ENCODE measurements around the gene UBE2I.

UBE2I gene

DNA sequence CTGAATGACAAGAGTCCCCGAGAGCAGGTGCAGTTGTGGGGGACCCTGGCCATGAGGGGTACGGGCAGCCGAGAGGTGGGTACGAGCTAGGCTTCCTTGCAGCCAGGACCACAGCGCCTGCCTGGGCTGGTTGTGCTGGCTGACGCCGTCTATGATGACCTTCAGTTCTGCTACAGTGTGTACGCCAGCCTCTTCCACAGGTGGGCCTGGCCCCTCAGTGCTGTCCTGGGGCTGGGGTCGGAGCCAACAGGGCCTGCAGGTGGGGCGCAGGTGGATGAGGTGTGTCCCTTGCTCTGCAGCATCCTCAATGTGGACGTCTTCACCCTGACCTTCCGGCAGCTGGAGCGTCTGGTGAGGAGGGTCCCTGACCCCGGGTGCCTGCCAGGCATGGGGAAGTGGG, 35.1 kb downstream of the UBE2I start:
- no peak for DNase-seq

DNA sequence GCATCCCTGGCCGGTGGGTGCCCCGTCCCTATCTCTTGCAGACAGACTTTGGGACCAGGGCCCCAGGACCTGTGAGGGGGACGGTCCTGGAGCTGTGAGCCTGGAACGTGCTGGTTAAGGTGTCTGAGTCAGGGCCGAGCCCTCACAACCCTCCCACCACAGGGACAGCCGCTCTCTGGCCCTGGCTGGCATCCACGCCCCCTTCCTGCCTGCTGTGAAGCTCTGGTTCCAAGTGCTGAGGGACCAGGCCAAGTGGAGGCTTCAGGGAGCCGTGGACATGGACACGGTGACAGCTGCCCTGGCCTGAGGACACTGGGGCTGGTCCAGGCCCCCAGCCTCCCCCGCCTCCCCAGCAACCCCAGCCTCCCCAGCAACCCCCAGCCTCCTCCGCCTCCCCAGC, 35.7 kb downstream of the UBE2I start:
- no peak for DNase-seq

DNA sequence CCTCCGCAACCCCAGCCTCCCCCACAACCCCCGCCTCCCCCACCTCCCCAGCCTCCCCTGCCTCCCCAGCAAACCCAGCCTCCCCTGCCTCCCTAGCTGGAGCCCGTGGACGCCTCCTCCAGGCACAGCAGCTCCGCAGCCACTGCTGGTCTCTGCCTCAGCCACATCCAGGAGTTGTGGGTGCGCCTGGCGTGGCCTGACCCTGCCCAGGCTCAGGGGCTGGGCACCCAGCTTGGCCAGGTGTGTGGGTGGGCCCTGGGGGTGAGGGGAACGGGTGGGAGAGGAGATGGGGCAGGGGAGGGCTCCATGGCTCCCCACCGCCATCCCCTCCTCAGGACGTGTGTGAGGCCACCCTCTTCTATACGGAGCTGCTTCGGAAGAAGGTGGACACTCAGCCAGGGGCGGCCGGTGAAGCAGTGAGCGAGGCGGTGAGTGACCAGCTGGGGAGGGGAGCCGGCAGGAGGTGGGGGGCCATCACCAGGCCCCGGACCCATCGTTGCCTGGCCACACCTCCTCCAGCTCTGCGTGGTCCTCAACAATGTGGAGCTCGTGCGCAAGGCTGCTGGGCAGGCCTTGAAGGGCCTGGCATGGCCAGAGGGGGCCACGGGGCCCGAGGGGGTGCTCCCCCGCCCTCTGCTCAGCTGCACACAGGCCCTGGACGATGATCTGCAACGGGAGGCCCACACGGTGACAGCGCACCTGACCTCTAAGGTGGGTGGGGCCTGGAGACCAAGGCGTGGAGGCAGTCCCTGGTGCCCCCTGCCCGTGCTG, 36.4 kb downstream of the UBE2I start:
- DNase-seq = no peak

DNA sequence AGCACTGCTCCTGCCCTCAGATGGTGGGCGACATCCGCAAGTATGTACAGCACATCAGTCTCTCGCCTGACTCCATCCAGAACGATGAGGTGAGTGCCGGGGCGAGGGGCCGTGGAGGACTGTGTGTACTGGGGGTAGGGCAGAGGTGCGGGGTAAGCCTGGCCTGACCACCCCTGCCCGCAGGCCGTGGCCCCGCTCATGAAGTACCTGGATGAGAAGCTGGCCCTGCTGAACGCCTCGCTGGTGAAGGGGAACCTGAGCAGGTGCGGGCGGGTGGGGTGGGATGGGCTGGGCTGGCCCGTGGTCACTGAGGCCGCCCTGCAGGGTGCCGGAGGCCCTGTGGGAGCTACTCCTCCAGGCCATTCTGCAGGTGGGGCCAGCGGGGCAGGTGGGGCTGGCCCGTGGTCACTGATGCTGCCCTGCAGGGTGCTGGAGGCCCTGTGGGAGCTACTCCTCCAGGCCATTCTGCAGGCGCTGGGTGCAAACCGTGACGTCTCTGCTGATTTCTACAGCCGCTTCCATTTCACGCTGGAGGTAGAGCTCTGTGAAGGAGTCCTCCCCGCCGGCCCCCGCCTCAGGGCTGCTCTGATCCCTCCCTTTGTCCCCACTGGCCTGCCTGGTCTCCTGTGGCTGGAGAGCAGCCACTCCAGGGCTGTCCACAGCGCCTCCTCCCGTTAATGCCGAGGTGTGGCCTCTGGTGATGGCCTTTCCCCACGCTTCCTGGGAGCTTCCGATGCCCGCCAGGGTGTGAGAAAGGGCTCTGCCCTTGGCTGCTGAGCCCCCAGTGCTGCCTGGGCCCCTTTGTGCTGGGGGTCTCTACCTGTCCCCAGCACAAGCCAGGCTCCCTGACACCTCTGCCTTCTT, 37.2 kb downstream of the UBE2I start:
- no peak for DNase-seq

DNA sequence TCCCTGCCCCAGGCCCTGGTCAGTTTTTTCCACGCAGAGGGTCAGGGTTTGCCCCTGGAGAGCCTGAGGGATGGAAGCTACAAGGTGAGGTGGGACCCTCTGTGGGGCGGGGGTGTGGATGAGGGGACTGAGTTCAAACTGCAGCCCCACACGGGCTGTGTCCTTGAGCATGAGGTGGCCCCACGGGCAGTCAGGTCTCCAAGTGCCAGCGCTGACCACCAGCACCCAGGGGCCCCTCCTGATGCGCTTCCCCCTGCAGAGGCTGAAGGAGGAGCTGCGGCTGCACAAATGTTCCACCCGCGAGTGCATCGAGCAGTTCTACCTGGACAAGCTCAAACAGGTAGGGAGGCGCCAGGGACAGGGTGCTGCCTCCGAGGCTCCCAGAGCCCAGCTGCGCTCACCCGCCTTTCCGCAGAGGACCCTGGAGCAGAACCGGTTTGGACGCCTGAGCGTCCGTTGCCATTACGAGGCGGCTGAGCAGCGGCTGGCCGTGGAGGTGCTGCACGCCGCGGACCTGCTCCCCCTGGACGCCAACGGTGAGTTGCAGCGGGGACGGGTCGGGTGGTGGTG, 37.9 kb downstream of the UBE2I start:
- no peak for DNase-seq

DNA sequence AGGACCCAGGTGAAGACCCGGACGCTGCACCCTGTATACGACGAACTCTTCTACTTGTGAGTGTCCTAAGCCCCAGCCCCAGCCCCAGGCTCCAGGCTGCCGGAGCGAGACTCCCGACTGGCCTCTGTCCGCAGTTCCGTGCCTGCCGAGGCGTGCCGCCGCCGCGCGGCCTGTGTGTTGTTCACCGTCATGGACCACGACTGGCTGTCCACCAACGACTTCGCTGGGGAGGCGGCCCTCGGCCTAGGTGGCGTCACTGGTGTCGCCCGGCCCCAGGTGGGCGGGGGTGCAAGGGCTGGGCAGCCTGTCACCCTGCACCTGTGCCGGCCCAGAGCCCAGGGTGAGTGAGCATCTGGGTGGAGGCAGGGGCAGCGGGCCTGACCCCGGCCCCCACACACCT, 38.5 kb downstream of the UBE2I start:
- DNase-seq = no peak

DNA sequence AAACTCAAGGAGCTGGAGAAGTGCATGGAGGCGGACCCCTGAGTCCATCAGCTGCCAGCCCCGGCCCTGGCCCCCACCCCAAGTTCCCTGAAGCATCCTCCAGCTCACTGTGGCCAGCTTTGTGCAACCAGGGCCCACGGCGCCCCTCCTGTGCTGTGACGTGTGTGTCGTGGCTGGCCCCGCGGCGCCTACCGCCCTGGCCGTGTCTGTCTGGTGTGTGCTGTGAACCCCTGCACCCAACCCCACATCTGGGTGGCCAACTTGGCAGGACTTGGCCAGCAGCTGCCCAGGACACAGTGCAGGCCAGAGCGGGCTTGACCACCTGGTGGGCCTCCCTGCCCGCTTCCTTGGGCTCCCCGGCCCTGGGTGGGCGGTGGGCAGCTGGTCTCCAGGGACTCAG, 39.0 kb downstream of the UBE2I start:
- DNase-seq = no peak

DNA sequence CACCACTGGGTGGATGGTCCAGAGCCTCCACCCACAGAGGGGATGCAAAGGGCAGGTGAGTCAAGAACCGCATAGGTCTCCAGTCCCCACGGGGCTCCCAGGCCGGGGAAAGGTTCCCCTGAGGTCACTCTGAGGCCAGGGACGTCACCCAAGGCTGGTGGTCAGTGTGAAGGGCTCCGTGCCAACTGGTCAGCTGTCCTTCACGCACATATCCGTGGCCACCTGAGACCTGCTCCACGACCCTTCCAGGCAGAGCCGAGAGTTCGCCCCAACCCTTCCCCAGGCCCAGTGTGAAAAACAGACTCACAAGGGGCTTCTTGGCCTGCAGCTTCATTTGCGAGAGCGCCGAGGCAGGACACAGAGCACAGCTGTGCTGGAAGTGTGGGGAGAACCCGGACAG, 39.5 kb downstream of the UBE2I start:
- DNase-seq = no peak

DNA sequence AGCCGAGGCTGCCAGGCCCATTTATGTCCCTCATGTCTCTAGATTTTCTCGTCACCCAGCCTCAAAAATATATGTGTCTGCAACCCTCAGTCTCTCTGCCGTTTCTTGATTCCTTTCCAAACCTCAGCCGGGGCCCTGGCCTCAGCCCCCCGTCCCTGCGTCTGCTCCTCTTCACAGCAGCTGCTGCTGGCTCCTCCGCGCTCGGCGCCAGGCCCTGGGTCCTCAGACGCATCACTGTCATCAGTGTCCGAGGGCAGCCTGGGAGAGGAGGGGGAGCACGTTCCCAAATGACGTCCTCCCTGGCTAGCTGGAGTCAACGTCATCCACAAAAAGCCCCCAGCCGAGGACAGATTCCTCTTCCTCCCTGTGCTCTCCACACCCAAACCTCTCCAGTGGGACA, 39.9 kb downstream of the UBE2I start:
- no peak for DNase-seq

DNA sequence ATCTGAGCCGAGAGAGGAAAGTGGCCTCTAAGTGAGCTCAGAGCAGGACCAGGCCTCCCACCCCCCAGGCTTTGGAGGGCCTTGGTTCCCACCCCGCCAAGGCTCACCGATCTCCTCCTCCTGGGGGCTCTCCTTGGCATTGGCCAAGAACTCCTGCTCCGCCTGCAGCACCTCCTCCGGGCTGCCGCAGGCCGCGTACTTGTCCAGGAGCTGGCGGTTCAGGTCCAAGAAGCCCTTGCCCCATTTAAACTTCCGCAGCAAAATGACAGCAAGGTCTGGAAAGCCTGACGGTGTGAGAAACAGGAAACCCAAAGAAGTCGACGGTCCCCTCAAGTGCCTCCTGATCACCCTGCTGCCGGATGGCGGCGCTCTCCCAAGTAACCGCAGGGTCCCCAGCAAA, 40.5 kb downstream of the UBE2I start:
- no peak for DNase-seq

DNA sequence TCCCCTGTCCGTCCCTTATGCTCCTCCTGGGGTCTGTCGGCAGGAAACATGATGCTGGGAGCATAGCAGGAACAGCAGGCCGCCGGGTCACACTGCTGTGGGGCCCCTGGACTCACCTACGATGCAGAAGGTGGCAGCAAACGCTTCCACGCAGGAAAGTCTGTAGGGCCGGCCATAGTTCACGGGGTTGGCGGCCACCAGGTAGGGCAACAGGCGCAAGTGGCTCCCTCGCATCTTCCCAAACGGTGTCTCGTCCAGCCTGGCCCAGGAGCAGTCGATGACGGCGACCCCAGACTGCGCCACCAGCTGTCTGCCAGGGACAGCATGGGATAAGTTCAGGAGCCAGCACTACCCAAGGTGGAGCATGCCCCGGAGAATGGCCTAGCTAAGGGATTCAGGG, 41.3 kb downstream of the UBE2I start:
- no peak for DNase-seq

DNA sequence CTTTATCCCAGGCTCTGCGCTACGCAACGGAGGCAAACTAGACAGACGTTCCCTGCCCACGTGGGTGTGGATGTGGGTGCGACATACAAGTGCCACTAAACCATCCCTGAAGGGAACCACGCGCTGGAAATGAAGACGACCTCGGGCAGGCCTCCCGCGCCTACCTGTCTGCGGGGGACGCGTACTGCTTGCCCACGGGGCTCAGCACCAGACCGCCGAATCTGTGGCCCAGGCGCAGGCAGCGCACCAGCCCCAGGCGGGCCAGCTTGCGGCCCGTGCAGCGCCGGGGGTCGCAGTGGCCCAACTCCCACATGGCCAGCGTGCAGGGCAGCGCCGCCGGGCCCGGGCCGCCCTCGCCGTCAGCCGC, 41.8 kb downstream of the UBE2I start:
- DNase-seq = no peak

DNA sequence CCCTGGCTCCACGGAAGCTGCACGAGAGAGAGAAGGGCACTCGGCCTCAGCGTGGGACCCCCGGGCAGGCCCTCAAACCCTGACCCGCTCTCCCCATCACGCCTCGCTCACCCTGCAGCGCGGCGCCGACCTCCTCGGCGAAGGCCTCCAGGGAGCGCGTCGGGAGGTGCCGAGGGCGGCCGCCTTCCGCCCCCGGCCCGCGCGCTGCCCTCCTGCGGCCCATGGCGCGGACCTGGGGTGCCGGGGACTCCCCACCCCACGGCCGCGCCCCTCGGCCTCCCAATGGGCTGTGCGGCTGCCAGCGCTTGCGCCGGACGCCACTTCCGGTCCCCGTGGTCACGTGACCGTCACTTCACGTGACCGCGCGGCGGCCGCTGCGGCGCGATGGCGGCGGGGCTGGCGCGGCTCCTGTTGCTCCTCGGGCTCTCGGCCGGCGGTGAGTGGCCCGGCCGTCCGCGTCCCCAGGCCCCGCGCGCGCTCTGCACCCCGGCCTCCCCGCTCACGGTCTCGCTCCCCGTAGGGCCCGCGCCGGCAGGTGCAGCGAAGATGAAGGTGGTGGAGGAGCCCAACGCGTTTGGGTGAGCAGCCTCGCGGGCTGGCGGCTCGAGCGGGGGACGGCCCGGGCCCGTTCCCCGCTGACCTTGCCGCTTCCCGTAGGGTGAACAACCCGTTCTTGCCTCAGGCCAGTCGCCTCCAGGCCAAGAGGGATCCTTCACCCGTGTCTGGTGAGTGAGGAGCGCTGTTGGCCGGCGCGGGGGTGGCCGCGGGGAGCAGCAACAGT, 42.3 kb downstream of the UBE2I start, which contains the start of the genes GNPTG and TSR3:
GNPTG (plus strand) TSS at position 350 of the 781 bp plus-strand sequence; CDS start at position 385, 35 bp downstream.
TSR3 (minus strand) TSS at position 297 of the 781 bp plus-strand sequence; CDS start at position 223, 74 bp downstream.
- peak; percentile 92 for DNase-seq

DNA sequence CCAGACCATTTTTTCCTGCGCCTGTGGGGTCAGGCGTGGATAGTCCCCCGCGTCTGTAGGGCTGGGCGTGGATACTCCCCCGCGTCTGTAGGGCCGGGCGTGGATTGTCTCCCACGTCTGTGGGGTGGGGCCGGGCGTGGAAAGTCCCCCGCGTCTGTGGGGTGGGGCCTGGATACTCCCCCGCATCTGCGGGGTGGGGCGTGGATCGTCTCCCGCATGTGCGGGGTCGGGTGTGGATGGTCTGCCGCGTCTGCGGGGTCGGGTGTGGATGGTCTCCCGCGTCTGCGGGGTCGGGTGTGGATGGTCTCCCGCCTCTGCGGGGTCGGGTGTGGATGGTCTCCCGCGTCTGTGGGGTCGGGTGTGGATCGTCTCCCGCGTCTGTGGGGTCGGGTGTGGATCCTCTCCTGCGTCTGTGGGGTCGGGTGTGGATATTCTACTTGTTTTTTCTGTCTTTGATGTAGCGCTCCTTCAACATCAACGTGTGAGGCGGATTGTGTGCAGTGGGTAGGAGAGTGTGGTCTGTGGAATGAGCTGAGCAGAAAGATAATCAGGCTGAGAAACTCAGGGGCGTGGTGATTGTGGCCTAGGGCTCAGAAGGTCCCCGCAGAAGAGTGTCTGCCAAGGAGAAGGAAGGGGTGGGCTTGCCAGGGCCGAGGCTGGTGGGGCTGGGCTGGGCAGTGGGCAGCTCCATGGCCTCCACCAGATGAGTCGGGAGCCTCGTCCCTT, 45.5 kb downstream of the UBE2I start:
- no peak for DNase-seq

DNA sequence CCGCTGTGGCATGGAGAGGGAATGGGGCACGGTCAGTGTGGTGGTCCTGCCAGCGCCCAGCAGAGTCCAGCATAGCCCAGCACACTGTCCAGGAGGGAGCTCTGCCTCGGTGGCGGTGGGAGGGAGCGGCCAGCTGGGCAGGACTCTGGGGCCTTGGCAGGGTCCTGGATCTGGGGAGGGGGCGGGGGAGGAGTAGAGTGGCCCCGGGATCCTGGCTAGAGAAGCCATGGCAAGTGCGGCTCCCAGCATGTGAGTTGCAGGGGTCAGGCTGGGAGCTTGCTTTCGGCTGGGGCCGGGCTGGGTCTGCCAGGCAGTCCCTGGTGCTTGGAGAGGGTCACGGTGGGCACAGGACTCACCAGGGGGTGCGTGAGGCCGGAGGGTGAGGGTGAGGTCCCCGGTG, 46.2 kb downstream of the UBE2I start:
- DNase-seq = no peak

DNA sequence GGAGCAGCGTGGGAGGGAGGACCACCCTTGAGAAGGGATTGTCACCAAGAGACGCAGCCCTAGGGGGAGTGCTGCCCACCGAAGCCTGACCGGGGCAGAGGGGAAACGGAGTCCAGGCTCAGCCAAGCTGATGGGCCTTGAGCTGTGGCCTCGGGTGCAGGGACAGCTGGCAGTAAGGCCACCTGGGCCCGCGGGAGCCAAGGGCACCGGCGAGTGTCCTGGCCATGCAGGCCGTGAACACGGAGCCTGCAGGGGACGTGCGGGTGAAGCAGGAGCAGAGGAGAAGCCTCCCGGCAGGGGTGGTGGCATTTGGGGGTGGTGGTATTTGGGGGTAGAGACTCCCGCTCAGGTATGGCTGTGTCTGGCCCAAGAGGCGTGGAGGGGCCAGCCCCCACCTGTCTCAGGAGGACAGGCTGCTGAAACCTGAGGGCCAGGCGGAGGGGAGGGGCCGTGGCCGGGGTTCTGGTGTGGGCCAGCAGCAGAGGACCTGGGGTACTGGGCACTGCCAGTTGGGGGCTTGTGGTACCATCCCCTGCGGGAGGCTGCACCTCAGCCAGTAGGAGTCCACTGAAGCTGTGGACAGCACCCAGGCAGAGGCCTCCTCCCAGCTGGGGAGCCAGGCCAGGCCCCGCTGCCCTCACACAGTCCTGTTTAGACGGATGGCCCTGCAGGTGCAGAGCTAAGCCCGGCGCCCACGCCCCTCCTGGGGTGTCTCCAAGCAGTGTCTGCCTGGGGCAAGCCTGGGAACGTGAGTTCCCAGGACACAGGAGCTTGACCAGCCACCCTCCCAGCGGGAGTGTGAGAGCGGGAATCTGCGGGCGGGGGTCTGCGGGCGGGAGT, 46.8 kb downstream of the UBE2I start:
- DNase-seq = no peak

DNA sequence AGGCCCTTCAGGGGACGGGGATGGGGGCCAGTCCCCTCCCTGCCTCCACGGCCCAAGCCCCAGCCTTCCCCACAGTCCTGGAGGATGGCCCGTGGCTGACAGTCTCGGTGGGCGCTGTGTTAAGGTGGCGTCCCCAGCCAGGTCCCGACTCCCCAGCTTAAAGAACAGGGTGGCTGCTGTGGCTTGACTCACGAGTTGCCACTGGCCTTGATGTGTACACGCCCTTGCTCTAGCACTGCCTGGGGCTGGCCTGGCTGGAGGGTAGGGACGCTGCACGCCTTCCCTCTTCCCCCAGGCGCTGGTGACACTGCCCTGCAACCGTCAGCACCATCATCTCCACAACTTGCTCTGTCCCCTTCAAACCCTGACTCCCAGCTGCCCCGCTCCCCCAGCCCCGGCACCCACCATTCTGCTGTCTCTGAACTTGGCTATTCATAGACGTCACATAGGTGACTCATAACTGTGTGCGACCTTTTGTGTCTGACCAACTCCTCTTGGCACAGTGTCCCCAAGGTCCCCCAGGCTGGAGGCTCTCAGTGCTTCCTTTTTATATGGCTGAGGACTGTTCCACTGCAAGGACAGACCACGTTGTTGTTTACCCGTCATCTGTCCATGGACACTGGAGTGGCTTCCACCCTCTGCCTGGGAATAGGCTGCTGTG, 48.6 kb downstream of the UBE2I start:
- DNase-seq = no peak

DNA sequence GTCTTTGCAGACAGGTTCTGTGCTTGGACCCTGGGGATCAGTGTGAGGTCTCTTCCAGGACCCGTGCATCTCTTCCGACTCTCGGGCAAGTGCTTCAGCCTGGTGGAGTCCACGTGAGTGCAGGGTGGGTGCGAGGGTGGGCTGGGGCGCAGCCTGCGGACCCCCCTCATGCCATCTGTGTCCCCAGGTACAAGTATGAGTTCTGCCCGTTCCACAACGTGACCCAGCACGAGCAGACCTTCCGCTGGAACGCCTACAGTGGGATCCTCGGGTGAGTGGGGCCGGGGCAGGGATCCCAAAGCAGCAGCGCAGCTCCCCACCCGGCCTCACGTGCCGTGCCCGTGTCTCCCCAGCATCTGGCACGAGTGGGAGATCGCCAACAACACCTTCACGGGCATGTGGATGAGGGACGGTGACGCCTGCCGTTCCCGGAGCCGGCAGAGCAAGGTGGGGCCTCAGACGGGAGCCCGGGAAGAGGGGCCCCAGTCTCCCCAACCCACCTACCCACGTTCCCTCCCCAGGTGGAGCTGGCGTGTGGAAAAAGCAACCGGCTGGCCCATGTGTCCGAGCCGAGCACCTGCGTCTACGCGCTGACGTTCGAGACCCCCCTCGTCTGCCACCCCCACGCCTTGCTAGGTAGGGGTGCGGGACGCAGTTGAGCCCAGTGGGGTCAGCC, 52.4 kb downstream of the UBE2I start:
- DNase-seq = no peak

DNA sequence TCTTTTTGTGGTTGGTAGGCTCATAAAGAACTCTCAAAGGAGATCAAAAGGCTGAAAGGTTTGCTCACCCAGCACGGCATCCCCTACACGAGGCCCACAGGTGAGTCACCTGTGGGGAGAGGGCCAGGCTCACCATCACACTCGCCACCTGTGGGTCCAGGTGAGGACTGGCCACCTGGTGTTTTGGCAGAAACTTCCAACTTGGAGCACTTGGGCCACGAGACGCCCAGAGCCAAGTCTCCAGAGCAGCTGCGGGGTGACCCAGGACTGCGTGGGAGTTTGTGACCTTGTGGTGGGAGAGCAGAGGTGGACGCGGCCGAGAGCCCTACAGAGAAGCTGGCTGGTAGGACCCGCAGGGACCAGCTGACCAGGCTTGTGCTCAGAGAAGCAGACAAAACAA, 53.4 kb downstream of the UBE2I start:
- DNase-seq = no peak

DNA sequence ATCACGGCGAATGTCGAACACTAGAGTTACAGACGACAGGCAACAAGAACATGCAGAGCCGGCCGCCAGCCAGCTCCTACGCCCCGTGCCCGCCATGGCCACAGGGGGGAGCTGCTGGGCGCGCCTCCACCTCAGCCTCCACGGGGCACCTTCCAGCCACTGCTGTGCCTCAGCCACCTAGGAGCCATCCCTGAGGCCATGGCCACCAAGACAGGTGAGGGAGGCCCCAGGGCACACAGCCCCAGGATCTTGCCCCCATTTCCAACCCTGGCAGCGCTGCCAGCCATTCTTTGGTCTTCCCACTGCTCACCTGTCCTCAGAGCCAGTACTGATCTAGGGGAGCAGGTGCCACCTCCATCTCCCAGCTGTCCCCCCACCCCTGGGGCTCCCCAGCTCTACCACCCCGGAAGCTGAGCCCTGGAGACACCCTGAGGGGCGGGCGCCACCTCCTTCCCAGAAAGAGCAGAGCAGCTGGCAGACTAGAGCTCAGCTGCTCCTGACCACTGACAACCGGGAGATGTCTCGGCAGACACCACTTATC, 54.1 kb downstream of the UBE2I start:
- DNase-seq = peak; percentile 24
